ENCODE measurements around the gene TBC1D32. TPM values are rescaled to one million over a fixed set of nuclear protein-coding genes. Genes with fewer than 3 reads are reported as not detected.

TBC1D32 gene
- total RNA-seq, 4 donors from 2014 or later: 13.4 to 49.6 (median 22.6) TPM

- Histone ChIP-seq H3K27ac (no peak overlapping the region), H3K9me3 (no peaks in the 10 kb centered on the region), H3K4me1 (no peaks in the 10 kb centered on the region), H3K4me3 (no peak overlapping the region), H3K36me3 (peaks cover 0 to 3% (median 0%) of the 10 kb centered on the region in 4 donors), H3K27me3 (no peaks in the 10 kb centered on the region)
- no peak for DNase-seq
- intact Hi-C loops (cut with DNase I; ENCODE audit: low total_unique reads): no loop called here
- in situ Hi-C loops (cut with MboI; ENCODE audit: low pct_ligation_motif_present in 1 of 4, low pct_unique_long_range_greater_than_20kb in 1 of 4, low sequenced_read_pairs in 3 of 4): no loop called here
- TF ChIP-seq POLR2A (IDR thresholded peaks at IDR 0.05): no peak
Measured at GRCh38 chr6:121236984-121237383, 97.3 kb downstream of the TBC1D32 start.

- Histone ChIP-seq H3K27me3 (no peaks in the 10 kb centered on the region), H3K9me3 (no peaks in the 10 kb centered on the region), H3K4me1 (no peaks in the 10 kb centered on the region), H3K27ac (no peak overlapping the region), H3K4me3 (no peak overlapping the region), H3K36me3 (peaks cover 0 to 3% (median 0%) of the 10 kb centered on the region in 4 donors)
- intact Hi-C loops (cut with DNase I; ENCODE audit: low total_unique reads): no loop called here
- 92% methylated on average over 3 of the region's 3 CpGs; no CpG with 5 or more reads in 1 of the 2 donors for WGBS, 2 donors (ENCODE audit: low coverage in 1 of 2)
- DNase-seq: no peak
- in situ Hi-C loops (cut with MboI; ENCODE audit: low pct_ligation_motif_present in 1 of 4, low pct_unique_long_range_greater_than_20kb in 1 of 4, low sequenced_read_pairs in 3 of 4): no loop called here
- no peak for TF ChIP-seq CTCF (IDR thresholded peaks at IDR 0.05)
- no peak for TF ChIP-seq EP300 (IDR thresholded peaks at IDR 0.05; ENCODE audit: low read depth)
- TF ChIP-seq POLR2A (IDR thresholded peaks at IDR 0.05): no peak
- TF ChIP-seq POLR2AphosphoS5 (IDR thresholded peaks at IDR 0.05): no peak
Measured at GRCh38 chr6:121235386-121235785, 98.9 kb downstream of the TBC1D32 start.

DNA sequence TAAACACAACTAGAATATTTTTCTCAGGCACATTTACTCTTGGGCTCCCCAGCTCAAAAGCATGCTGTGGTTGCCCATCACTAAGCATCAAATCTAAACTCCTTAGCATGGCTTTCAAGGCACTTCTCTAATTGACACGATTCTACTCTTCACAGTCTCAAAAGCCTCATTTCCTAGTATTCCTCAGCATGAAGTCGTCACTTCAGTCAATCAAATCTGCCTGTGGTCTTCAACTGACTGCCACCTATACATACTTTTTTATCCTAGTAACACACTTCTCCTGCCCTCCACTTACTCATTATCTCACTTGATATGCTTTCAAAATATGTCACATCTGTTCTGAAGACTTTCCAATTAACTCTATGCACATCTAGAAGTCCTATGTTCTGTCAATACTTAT is 110.3 kb downstream of the TBC1D32 start:
- WGBS, 2 donors (ENCODE audit: low coverage in 1 of 2): 59 to 83% methylated on average over 2 of the region's 2 CpGs
- intact Hi-C loops (cut with DNase I; ENCODE audit: low total_unique reads): no loop called here

DNA sequence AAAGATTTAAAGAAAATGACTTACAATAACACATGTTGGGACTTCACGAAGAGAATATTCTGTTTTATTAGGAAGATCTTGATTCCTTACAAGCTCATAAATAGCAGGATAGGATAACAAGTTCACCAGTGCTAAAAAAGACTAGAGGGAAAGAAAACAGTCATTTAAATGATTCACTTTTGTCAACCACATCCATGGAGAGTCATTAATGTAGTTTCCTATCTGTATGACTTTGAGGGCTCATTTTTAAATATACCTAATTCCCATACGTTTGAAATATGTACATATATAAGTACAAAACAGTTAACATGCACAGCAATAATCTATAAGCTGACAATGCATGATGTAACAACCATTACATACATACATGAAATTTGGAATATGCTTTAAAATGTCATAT is 111.1 kb downstream of the TBC1D32 start:
- DNase-seq: no peak
- TF ChIP-seq EP300 (IDR thresholded peaks at IDR 0.05; ENCODE audit: low read depth) (no peak), CTCF (IDR thresholded peaks at IDR 0.05) (no peak), POLR2AphosphoS5 (IDR thresholded peaks at IDR 0.05) (no peak), POLR2A (IDR thresholded peaks at IDR 0.05) (no peak)
- no peak overlapping the region for H3K27ac ChIP-seq
- no peaks in the 10 kb centered on the region for H3K9me3 ChIP-seq
- H3K4me1 ChIP-seq: no peaks in the 10 kb centered on the region
- H3K36me3 ChIP-seq: no peaks in the 10 kb centered on the region
- intact Hi-C loops (cut with DNase I; ENCODE audit: low total_unique reads) (no loop called here), in situ Hi-C loops (cut with MboI; ENCODE audit: low pct_ligation_motif_present in 1 of 4, low pct_unique_long_range_greater_than_20kb in 1 of 4, low sequenced_read_pairs in 3 of 4) (loop anchor here in 1 of 4 donors (25.0 kb wide), 1 partner anchor 161 kb away; no protein-coding TSS in a partner anchor)
- no peaks in the 10 kb centered on the region for H3K27me3 ChIP-seq
- WGBS, 2 donors (ENCODE audit: low coverage in 1 of 2): 83 to 84% methylated on average over 2 of the region's 2 CpGs
- H3K4me3 ChIP-seq: no peak overlapping the region

More for the DNA sequence above, 110.3 kb downstream of the TBC1D32 start:
- Histone ChIP-seq H3K27ac (no peak overlapping the region), H3K4me1 (no peaks in the 10 kb centered on the region), H3K9me3 (no peaks in the 10 kb centered on the region), H3K27me3 (no peaks in the 10 kb centered on the region), H3K4me3 (no peak overlapping the region), H3K36me3 (no peaks in the 10 kb centered on the region)
- in situ Hi-C loops (cut with MboI; ENCODE audit: low pct_ligation_motif_present in 1 of 4, low pct_unique_long_range_greater_than_20kb in 1 of 4, low sequenced_read_pairs in 3 of 4): loop anchor here in 1 of 4 donors (25.0 kb wide), 1 partner anchor 162 kb away; no protein-coding TSS in a partner anchor
- TF ChIP-seq EP300 (IDR thresholded peaks at IDR 0.05; ENCODE audit: low read depth) (no peak), POLR2AphosphoS5 (IDR thresholded peaks at IDR 0.05) (no peak), POLR2A (IDR thresholded peaks at IDR 0.05) (no peak)
- DNase-seq: no peak

DNA sequence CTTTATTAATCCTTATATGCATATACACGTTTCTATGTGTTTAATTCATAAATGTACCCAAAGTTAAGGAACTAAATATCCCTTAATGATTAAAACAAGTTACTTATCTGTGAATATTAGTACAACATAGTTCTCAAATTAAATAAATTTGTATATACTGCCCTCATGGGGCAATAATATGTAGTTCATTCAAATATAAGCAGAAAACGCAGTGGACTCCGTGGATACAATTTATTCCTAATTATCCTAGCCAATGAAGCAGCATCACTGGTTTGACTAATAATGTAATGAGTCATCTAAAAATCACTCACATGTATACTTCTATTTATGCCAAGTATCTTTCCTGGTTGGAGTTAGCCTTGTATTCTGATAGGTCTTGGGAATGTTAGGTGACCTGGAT is 111.6 kb downstream of the TBC1D32 start:
- in situ Hi-C loops (cut with MboI; ENCODE audit: low pct_ligation_motif_present in 1 of 4, low pct_unique_long_range_greater_than_20kb in 1 of 4, low sequenced_read_pairs in 3 of 4): loop anchor here in 1 of 4 donors (25.0 kb wide), 1 partner anchor 160 kb away; no protein-coding TSS in a partner anchor

More for the DNA sequence above, 111.6 kb downstream of the TBC1D32 start:
- no peaks in the 10 kb centered on the region for H3K27me3 ChIP-seq
- no peak for TF ChIP-seq EP300 (IDR thresholded peaks at IDR 0.05; ENCODE audit: low read depth)
- peak in 1 of 5 experiments; percentile 28 for TF ChIP-seq CTCF (IDR thresholded peaks at IDR 0.05)
- no peak for TF ChIP-seq POLR2A (IDR thresholded peaks at IDR 0.05)
- H3K4me1 ChIP-seq: no peaks in the 10 kb centered on the region
- intact Hi-C loops (cut with DNase I; ENCODE audit: low total_unique reads): no loop called here
- 47 to 50% methylated on average over 3 of the region's 3 CpGs for WGBS, 2 donors (ENCODE audit: low coverage in 1 of 2)
- DNase-seq: no peak
- no peak overlapping the region for H3K4me3 ChIP-seq
- H3K27ac ChIP-seq: no peak overlapping the region
- H3K36me3 ChIP-seq: no peaks in the 10 kb centered on the region
- H3K9me3 ChIP-seq: no peaks in the 10 kb centered on the region
